ENCODE measurements around the gene KLHL17.
"Not testable (repeated sequence)": the region's sequence is repeated elsewhere in the genome, so short reads cannot be mapped to it uniquely, and the experiment has no call there.

KLHL17 gene

GRCh38 chr1:970242-970972 lies 10.0 kb downstream of the KLHL17 start:
- no peak for DNase-seq

DNA sequence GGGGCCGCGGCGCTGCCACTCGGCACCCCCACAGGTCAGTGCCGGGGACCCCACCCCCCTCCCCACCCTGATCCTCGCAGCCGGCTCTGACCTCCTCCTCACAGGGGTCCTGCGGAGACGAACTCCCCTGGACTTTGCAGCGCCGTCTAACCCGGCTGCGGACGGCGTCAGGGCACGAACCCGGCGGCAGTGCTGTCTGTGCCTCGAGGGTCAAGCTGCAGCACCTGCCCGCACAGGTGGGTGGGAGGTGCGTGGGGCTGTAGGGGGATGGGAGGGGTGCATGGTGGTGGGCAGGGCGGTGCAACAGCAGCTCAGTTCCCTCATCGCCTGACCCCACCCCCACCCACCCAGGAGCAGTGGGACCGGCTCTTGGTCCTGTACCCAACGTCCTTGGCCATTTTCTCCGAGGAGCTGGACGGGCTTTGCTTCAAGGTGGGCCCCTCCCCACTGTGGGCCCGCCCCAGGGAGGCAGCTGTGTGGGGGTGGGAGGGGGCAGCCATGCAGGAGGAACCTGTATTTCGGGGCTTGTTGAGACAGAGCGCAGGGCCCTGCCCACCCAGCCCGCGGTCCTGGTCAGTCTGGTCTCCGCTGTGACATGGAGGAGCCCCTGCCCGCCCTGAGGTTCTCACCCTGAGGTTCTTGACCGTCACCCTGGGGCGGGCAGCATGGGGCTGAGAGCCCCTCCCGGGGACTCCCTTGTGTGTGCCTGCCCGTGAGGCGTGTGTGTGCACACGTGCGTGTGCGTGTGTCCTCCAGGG lies 10.8 kb downstream of the KLHL17 start:
- no peak for DNase-seq

DNA sequence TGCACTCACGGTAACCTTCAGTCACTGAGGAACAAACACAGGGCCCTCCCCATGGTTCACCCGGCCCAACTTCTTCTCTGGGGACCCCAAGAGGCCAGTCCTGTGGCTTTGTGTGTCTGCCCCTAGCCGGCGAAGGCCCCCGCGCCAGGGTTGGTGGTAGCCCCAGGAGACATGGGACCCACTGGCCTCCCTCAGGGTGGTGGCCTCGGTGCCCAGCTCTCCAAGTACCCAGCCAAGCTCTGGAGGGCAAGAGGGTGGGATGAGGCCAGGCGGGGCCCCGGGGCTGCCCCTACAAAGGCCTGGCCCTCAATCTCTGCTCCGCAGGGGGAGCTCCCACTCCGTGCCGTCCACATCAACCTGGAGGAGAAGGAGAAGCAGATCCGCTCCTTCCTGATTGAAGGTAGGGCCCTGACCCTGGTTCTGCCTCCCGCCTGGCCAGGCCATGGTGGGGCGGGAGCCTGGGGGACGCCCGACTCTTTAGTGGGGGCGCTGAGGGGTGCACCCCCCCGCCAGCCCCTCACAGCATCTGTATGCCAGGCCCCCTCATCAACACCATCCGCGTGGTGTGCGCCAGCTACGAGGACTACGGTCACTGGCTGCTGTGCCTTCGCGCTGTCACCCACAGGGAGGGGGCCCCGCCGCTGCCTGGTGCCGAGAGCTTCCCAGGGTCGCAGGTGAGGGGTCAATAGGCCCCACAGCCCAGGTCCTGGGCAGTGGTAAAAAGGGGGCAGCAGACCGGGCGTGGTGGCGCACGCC lies 11.5 kb downstream of the KLHL17 start:
- no peak for DNase-seq

DNA sequence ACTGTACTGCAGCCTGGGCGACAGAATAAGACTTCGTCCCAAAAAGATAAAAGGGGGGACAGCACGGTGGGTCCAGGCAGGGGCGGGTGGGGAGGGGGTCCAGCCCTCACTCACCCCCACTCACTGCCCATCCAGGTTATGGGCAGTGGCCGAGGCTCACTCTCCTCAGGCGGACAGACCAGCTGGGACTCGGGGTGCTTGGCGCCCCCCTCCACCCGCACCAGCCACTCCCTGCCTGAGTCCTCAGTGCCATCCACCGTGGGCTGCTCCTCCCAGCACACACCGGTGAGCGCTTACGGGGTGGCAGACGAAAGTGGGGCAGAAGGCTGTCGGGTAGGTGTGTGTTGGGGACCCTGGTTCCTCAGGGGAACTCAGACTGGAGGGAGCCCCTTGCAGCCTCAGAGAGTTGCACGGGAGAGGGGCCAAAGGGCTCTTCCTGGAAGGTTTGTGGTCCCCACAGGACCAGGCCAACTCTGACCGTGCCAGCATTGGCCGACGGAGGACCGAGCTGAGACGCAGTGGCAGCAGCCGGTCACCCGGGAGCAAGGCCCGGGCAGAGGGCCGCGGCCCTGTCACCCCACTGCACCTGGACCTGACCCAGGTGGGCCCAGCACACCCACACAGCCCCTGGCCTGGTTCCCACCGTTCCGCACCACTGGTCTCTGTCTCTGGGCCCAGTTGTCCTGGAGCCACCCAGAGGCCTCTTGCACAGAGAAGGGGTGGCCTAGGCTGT lies 12.5 kb downstream of the KLHL17 start:
- DNase-seq = no peak

GRCh38 chr1:973459-974292 lies 13.3 kb downstream of the KLHL17 start:
- DNase-seq = no peak

- no peak for DNase-seq
Measured at GRCh38 chr1:974293-974640, 13.9 kb downstream of the KLHL17 start.

DNA sequence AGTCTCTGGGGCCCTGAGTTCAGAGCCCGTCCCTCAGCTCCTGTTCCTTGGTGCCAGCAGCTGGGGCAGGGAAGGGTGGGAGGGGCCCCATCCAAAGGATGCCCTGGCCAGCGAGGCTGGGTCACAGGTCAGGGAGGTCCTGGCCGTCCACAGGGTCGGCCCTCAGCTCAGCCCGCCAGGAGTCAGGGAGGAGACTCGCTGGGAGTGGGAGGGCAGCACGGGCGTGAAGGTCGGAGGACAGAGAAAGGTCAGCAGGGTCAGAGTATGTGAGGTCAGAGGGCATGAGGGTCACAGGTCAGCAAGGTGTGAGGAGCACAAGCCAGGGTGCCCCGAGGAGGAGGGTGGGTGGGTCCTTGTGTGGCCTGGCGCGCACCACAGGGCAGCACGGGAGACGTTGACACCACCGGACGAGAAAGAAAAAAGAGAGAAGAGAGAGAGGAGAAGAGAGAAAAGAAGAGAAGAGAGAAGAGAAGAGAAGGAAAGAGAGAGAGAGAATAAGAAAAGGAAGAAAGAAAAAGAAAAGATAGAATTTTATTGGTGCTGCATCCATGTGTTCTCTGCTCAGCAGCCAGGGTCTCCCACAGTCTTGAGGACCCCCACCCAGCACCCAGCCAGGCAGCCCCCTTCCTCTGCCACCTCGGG lies 14.4 kb downstream of the KLHL17 start:
- no peak for DNase-seq

DNA sequence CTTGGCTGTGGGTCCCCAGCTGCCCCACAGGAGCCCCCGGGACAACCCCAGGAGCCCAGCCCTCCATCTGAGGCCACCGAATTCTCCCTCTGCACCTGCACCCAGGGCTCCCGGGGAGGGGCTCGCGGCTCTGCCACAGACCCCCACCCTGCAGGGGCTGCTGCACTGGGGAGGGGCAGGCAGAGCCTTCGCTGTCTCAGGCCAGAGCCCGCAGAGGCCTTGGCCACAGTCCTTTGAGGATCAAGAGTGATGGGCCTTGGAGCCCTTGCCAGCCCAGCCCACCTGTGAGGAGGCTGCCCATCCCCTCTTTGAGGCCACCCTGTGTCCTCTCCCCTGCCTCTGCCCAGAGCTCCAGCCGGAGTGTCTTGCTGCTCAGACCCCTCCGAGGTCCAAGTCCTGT lies 15.0 kb downstream of the KLHL17 start:
- DNase-seq = no peak

GRCh38 chr1:975896-976683 lies 15.7 kb downstream of the KLHL17 start:
- peak; percentile 70 to 78 for DNase-seq

GRCh38 chr1:976791-977190 lies 16.4 kb downstream of the KLHL17 start:
- DNase-seq = not testable (repeated sequence)

DNA sequence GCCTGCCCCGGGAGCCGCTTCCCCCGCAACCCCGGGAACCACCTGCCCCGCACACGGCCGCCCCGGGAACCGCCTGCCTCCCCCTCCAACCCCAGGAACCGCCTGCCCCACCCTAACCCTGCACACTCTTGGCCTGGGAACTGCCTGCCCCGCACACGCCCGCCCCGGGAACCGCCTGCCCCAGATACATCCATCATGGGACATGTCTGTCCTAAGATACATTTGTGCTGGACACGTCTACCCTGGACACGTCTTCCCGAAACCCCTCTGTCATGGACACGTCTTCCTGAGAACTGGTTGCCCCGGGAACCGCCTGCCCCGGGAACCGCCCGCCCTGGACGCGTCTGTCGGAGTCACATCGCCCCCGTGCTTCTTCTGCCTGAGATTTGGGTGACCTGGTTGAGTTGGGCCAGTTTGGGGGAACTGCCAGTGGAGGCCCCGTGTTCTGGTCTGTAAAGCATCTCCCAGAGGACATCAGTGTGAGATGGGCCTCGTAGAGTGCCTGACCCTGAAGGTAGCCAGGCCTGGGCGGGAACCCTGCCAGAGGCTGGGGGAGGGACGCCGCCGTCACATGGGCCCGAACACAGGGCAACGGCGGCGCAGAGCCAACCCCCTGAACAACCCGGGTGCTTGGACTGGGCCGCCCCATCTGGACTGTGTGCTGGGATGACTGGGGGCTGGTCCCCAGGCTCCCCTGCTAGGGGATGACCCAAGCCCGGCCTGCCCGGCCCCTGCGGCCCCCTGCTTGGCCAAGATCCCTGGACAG lies 17.9 kb downstream of the KLHL17 start:
- no peak for DNase-seq

DNA sequence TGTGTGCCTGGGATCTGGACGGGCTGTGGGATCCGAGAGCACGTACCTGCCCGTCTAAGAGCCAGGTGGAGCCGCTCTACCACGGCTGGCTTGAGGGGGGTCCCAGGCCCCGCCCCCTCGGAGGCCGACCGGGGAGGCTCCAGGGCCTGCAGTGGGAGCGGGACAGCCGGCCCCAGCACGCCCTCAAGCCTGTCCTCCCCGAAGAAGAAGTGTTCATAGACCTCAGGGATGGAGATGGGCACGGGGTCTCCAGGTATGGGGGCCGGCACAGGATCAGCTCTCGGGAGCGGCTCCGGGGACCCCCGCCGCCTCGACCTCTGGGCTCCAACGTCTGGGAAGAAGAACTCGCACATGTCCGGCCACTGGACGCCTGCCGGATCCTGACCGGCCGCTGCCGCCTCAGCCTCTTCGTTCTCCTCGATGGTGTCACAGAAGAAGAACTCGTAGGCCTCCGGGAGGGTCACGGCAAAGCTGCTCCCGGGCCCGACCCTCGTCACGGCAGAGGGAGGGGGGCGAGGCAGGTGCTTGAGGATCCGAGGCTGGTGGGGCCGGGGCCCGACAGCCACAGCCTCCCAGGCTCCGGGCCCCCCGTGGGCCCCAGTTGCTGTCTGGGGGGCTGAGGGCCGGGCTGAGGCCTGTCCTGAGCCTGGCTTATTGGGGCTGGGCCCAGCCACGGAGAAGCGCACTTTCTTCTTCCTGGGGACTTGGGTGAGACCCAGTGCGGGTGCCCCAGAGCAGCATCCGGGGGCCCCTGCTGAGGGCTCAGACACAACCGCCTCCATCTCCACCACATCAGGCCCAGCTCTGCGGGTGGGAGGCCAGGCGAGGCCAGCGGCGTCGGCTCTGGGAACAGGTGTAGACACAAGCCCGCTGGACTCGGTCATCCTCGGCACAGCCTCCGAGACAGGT lies 18.7 kb downstream of the KLHL17 start:
- no peak for DNase-seq

DNA sequence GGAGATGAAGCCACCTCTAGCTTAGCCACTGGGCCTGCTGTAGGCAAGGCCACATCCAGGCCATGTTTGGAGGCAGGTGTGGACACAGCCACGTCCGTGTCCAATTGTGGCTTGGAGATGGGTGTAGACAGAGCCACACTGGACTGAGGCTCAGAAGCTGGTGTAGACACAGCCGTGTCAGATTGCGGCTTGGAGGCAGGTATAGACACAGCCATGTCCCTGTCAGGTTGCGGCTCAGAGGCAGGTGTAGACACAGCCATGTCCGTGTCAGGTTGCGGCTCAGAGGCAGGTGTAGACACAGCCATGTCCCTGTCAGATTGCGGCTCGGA lies 19.3 kb downstream of the KLHL17 start:
- DNase-seq = no peak

DNA sequence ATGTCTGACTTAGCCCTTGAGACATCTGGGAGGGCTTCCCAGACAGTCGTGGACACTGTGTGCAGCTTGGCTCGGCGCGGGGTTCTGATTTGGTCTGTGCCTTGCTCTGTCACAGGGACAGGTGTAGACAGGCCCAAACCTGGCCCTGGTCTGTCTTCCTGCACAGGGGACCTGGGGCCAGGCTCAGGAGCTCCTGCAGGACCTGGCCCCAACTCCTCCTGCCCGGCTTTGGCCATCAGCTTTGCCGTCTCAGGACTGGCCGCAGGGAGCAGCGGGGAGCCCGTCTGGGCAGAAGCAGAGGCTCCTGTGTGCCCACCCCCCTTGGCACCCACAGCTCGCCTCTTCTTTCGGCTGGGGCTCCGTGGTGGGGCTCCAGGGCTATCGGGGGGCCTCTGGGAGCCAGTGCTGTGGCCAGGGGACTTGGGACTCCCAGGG lies 19.8 kb downstream of the KLHL17 start:
- no peak for DNase-seq

- DNase-seq = no peak
Measured at GRCh38 chr1:980602-981395, 20.4 kb downstream of the KLHL17 start.

DNA sequence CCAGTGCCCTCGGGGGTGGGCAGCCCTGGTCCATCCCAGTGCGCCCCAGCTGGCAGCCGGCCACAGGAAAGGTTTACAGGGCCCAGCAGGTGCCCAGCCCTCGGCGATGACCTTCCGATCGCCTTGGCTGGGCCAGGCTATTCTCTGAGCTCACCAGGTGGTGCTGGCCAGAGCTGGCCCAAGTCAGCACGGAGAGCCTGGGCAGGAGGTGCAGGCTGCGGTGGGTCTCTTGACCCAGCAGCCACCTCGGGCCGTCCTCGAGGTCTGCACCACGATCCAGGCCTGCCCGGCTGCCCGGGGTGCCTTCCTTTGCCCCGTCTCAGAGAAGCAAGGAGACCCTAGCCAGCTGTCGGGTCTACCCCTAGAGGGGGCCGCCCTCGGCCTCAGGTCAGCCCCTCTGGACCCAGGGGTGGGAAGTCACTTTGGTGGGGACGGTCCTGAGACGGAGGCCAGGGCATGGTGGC lies 21.1 kb downstream of the KLHL17 start:
- no peak for DNase-seq

GRCh38 chr1:981955-982558 lies 21.7 kb downstream of the KLHL17 start, which contains the start of gene PERM1:
TSS of gene PERM1 (minus strand) at chr1:982093. CDS start at chr1:981029, 1,064 bp downstream.
- no peak for DNase-seq

Data from CD4-positive, alpha-beta T cell treated with Interferon alpha-2 for 1 hour (primary cell).